Activated CD8-positive, alpha-beta memory T cell treated with anti-CD3 and anti-CD28 coated beads for 4 hours (primary cell): ENCODE results near the gene FLNB.
"Not testable (repeated sequence)": the region's sequence is repeated elsewhere in the genome, so short reads cannot be mapped to it uniquely, and the experiment has no call there.

Experiments used
- DNase-seq, 2 donors: peaks; one replicate each; pipeline ENCODE4 v3.0.0-alpha.2; 2020; ENCODE audit warnings: low read depth in 2 of 2

Gene FLNB

GRCh38 chr3:58052373-58053273, 44.4 kb downstream of the FLNB start:
- DNase-seq = peak in 1 of 2 donors; percentile 8

GRCh38 chr3:58054652-58055051, 46.4 kb downstream of the FLNB start:
- no peak for DNase-seq

- no peak for DNase-seq
Measured at GRCh38 chr3:58055314-58055713, 47.1 kb downstream of the FLNB start.

GRCh38 chr3:58055891-58056290, 47.7 kb downstream of the FLNB start:
- DNase-seq = not testable (repeated sequence)

- DNase-seq = no peak
Measured at GRCh38 chr3:58058361-58059263, 50.4 kb downstream of the FLNB start.

- DNase-seq = no peak
Measured at GRCh38 chr3:58059349-58060321, 51.4 kb downstream of the FLNB start.

GRCh38 chr3:58062472-58062871, 54.2 kb downstream of the FLNB start:
- DNase-seq = no peak

GRCh38 chr3:58063022-58063815, 55.0 kb downstream of the FLNB start:
- DNase-seq = no peak

GRCh38 chr3:58064923-58065638, 56.9 kb downstream of the FLNB start:
- no peak for DNase-seq

- no peak for DNase-seq
Measured at GRCh38 chr3:58065700-58066167, 57.5 kb downstream of the FLNB start.

- no peak for DNase-seq
Measured at GRCh38 chr3:58066842-58067241, 58.6 kb downstream of the FLNB start.

- DNase-seq = no peak
Measured at GRCh38 chr3:58068122-58068809, 60.0 kb downstream of the FLNB start.

GRCh38 chr3:58071480-58071971, 63.3 kb downstream of the FLNB start:
- DNase-seq = no peak

- no peak for DNase-seq
Measured at GRCh38 chr3:58072052-58072762, 64.0 kb downstream of the FLNB start.

- no peak for DNase-seq
Measured at GRCh38 chr3:58072763-58073130, 64.5 kb downstream of the FLNB start.

- no peak for DNase-seq
Measured at GRCh38 chr3:58073301-58074108, 65.3 kb downstream of the FLNB start.

- DNase-seq = no peak
Measured at GRCh38 chr3:58074116-58074715, 66.0 kb downstream of the FLNB start.
